GM15510 (cell line): ENCODE results near the gene CNTFR.

Source experiments
- POLR2A ChIP-seq: IDR thresholded peaks from 3 replicates; pipeline ENCODE4 v1.6.1; 2011; ENCODE audit warnings: borderline replicate concordance; ENCODE audit not compliant: insufficient read length; ENCODE audit errors: extremely low read depth

CNTFR gene

DNA sequence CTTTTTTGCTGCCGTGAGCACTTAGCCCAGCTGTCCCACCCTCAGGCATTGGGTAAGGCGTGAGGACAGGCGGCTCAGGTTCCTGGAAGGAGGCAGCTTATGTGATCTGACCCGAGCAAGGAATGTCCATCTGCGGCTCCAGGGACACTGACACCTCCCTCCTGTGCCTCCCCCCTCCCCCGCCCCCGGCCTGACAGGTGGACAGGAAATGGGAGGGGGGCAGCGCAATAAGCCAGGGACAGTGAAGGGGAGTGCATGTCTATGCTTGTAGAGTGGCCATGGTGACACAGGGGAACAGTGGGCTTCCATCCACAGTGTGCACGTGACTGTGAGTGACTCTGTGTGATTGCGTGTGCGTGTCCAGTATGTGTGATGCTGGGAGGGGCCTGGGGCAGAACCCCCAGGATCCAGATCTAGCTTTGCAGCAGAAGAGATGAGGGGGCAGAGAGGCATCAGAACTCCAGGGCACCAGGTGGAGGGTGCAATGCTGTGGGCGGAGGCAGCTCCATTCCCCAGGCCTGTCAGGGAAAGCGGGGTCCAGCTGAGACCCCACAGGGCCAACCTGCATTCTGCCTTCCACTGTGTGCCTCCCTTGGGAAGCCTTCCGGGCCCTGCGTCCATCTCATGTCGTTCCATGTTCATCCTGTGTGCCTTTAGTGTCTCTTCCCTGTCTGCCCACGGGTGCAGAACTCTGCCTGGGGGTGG is 30.5 kb downstream of the CNTFR start:
- no peak for TF ChIP-seq POLR2A

DNA sequence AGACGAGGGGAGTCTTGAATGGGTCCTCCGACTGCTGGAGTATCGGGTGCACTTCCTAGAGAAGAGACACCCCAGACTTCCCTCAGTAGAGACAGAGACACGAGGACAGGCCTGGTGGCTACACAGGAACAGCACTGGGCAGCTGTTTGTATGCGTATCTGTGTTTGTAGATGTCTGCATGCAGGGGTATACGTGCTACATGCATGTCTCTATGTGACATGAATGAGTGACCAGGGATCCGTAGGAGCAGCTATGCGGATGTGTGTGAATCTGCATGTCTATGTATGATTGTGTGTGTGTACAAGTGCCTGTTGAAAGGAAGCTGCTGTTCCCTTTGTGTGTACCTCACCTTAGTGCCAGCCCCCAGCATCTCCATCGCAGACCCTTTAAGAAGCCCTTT is 31.2 kb downstream of the CNTFR start:
- no peak for TF ChIP-seq POLR2A

DNA sequence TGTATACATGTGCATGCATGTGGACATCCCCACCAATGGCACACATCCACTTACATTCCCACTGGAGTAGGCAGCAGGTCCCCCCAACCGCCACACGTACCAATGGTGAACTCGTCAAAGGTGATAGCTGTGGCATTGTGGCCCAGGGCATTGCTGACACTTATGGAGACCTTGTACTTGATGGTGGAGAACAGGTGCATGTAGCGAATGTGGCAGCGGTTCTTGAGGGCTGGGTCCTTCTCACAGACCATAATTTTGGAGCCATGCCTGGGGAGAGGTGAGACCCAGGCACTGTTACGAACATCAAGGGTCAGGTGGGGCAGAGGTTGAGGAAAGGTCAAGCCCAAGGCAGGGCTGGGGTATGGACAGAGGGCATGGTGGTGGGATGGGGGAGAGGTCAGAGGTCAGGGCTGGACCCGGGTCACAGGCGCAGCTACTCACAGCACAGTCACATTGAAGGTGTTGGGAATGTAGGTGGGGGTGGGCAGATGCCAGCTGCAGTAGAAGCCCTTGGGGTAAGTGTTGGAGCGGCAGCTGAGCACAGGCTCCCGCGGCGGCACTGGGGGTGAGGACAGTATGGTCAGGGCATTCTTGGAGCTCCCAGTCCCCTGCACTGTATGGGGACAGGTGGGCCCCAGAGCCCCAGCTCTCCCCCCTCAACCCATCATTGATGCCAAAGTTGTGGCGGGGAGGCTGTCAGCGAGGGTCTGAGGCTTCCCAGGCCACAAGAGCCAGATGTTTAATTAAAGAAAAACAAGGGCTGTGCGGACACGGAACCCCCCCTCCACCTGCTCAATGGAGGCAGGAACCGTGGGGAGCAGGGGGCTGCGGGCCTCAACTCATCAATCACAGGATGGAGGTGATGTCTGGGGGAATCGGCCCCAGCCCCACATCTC is 31.9 kb downstream of the CNTFR start:
- TF ChIP-seq POLR2A: no peak

DNA sequence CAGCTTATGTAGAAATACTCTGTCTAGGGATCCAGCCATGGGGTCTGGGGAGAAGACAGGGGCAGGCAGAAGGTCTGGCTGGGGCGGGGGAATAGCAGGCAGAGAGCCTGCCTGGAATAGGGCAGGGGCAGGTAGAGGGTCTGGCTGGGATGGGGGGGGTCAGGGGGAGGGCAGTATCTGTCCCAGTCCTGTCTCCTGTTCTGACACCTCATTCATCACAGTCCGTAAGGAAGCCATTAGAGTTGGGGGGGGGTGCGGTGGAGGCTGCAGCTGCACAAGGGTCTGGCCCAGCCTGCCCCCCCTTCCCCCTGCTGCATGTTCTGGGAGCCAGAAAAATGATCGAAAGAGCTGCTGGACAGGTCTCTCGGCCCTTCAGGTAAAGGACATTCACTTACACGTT is 32.6 kb downstream of the CNTFR start:
- no peak for TF ChIP-seq POLR2A

DNA sequence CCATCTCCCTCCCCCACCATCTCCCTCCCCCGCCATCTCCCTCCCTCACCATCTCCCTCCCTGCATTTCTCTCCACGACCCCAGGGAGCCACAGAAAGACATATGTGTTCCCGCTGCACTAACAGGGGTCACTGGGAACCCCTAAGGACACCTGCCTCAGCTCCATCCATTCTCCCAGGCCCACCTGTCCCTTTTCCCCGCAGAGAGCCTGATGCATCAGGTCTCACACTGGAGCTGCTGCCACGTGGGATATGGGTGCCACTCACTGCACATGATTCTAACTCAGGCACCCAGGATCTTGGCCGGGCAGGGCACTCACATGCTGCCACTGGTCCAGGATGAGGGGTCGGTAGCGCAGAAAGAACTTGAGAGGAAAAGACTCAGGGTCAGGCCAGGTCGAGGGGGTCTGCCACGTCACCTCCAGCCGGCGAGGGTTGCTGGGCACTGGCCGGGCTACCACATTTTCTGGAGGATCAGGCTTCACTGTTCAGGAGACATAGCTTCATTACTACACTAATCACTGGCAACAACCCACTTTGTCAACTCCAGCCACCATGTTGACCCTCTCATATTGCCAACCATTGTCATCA is 33.5 kb downstream of the CNTFR start:
- no peak for TF ChIP-seq POLR2A

DNA sequence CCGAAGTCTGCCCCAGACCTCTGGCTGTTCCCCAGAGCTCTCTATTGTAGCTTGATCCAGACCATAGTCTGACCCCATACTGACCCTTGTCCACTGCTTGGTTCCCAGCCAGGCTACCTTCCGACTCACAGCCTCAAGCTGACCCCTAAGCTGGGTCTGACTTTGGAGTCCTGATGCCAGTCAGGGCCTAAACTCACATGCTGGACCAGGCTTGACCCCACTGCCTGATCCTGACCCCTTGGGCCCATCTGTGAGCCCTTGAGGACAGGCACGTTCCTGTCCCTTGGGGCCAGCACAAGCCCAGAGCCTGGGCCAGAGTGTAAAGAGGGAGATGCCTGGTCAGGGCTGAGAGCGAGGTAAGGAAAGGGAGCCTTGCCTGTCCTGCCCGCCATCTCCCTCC is 34.0 kb downstream of the CNTFR start:
- no peak for TF ChIP-seq POLR2A

DNA sequence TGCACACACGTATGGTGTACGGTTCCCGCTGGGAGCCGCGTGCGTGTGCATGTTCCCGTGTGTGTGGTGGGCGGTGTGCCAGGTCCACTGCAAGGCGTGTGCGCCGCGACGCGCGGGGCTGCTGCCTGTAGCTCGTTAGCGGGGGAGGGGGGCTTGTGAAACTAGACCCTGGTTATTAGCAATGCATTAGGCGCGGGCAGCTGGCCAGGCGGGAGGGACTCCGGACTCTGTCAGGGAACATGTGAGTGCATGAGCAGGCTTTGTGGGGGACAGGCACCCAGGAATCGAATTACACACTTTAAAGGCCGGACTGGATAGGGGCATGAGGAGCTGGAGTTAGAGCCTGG is 34.5 kb downstream of the CNTFR start:
- no peak for TF ChIP-seq POLR2A

DNA sequence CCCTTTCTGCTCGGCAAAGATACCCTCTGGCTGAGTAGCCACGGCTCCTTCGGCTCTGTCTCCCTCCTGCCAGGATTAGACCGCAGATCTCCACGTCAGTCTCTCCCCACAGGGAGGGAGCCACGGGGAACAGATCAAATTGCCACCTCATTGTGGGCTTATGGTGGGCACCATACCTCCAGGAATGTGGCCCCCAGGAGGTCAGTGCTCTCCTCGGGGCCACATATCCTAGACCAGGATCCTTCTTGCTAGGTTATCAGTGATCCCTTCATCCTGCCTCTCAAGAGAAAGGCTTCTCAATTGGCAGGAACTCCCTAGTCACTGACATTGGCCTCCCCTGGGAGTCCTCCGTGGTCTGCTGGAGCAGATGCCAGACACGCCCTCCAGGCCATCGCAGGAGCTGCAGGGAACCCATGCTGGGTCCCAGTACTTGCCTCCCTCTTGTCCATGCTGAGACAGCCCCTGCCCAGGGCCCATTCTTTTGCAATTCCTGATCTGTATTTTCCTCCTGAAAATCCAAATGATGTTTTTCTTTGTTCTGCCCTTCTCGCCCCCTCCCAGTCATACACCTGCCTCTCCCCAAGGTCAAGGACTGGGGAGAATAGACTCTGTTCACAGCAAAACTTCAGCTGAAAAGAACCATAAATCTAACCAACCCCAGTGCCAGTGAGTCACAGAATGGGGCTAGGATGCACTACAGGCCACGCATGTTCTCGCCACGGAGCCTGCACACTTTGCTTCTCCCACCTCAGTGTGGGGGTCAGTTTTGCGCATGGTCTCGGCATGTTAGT is 35.1 kb downstream of the CNTFR start:
- TF ChIP-seq POLR2A: no peak

DNA sequence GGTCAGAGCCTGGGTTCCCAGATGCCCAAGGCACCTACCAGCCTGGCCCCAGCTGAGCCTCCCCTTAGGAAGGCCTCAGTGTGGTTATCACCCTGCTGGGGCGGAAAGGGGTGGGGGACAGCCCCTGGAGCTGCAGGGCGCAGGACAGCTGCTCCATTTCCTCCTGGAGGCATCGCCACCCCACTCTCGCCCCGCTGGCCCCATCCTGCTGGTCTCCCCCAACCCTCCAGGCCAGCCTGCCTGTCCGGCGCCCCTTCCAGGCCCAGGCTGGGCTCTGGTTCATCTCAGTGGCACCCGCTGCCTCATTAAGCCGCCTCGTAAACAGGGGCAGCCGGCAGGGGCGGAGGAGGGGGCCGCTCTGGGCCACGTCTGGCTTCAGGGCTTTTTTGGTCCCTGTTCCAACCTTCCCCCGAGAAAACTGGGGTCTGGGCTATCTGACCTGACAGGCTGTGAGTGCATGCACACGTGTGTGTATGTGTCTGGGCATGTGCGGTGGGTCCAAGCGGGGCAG is 36.0 kb downstream of the CNTFR start:
- TF ChIP-seq POLR2A: no peak

DNA sequence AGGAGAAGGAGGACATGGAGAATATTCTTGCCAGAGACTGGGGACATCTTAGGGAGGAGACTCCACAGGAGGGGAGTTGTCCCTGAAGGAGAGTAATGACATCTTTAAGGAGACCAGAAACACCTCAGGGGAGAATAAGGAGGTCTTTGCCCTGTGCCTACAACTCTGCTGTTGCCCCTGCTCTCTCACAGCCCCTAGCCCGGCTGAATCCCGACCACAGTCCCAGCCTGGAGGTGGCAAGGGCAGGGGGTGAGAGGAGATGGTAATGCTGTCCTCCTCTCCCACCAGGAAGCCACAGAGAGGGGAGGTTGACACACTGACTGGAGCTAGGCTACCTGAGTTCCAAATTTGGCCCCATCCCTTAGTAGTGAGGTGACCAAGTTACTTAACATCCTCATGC is 36.5 kb downstream of the CNTFR start:
- no peak for TF ChIP-seq POLR2A

DNA sequence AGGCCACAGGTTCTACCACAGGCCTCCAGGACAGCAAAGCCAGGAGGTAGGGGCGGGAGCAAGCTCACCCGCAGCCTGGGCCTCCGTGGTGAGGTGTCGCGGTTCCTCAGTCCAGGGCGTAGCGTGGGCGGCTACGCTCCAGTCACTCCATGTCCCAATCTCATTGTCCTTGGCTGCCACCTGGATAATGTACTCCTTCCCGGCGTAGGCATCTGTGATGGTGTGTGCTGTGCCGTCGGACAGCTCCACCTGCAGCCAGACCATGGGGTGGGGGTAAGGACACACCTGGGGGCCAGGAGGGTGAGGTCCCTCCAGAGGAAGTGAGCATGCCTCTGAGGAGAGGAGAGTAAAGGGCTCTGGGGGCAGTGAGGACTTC is 36.9 kb downstream of the CNTFR start:
- no peak for TF ChIP-seq POLR2A

DNA sequence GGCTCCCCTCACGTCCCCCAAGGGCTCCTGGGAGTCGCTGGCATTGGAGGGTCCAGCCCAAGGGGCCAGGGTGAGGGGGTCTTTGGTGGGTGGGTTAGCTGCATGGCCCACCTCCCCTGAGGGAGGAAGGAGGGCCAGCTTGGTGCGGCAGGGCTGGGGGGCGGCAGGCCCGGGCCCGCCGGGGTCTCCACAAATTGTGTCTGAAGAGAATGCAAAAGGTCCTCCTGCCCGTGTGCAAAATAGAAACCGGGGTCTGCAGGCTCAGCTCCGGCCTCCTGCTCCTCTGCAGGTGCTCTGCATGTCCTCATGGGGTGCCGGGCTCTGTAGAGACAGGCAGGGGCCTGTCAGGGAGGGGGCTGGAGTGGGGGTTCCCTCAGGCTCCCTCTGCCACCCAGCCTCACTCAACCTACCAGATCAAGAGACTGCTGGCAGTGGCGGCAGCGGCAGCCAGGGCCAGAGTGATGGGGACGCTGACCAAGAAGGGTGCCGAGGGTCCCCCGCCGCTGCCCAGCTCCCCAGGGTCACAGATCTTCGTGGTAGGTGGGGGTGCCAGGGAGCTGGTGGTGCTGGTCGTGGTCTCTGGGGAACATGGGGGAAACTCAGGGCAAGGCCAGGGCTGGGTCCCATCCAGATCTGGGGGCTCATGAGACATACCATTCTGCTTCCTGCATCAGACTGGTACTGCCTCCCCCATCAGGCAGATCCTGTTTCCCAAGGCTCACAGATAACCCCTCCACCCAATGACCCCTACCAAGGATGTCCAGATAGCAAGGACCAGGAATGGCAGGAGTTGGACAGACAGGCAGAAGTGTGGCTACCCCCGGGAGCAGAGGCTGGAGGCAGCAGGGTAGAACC is 37.5 kb downstream of the CNTFR start:
- no peak for TF ChIP-seq POLR2A

DNA sequence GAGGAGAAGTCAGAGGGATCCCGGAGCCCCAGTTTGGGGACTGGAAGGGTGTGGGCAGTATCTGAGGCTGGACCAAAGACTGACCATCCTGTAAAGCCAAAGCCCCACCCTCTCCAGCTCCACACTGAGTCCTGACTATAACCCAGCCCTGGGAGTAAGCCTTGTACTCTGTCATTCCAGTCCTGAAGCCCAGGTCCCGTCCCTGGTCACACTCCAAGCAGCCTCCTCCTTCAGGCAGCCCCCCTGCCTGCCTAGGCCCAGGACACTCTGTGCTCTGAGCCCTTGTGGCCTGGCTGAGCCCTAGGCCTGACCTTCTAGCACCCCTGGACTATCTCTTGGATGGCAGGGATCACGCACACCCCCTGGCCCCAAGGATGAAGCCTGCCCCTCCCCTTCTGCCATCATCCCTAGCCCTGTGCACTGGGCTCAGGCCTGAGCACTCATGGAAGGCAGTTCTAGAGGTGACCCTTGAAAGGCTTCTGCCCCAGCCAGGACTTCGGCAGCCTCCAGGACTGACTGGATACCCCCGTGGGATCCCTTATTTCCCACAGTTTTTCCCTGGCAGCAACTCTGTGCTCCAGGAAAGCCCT is 38.7 kb downstream of the CNTFR start:
- no peak for TF ChIP-seq POLR2A
